Caco-2 (cell line): Measurements from ENCODE around the gene LYPD3. TPM values are rescaled to one million over a fixed set of nuclear protein-coding genes. Genes with fewer than 3 reads are reported as not detected.

Experiments
- BruUV-seq: library from RNA; stranded (reverse); fragments of 400-500 nt; replicated peaks from 2 replicates; lab custom pipeline; 2021; lab: Mats Ljungman, UMichigan
- CTCF ChIA-PET: fragments of 300-600 bp; sonication (Branson Sonifier 250); formaldehyde crosslinking; loops from one replicate; lab custom pipeline; 2022; ENCODE audit warnings: antibody characterized with exemption; lab: Charles Lee
- POLR2A ChIA-PET: fragments of 300-600 bp; sonication (Branson Sonifier 250); formaldehyde crosslinking; loops from one replicate; lab custom pipeline; 2022; ENCODE audit warnings: antibody characterized with exemption; lab: Charles Lee
- DNase-seq, 2 experiments: peaks; one replicate each; pipeline versions ENCODE4 v3.0.0 to v3.0.0-alpha.2; 2020 to 2022
- H3K27me3 ChIP-seq: replicated peaks from 2 replicates; pipeline ENCODE4 v1.6.0; 2011; ENCODE audit warnings: low read length; ENCODE audit not compliant: control insufficient read depth, insufficient read depth
- H3K36me3 ChIP-seq: 2 replicates; pipeline ENCODE4 v1.5.1; 2011; ENCODE audit warnings: low read length; ENCODE audit not compliant: control insufficient read depth, insufficient read depth
- H3K4me1 ChIP-seq: fragments of 250-450 bp; sonication (Bioruptor Pico); 2 replicates; pipeline ENCODE4 v1.5.1; 2020; ENCODE audit warnings: mild to moderate bottlenecking
- H3K4me3 ChIP-seq: 2 replicates; pipeline ENCODE4 v1.5.1; 2011; ENCODE audit warnings: low read depth, mild to moderate bottlenecking, control low read depth, low read length
- H3K9me3 ChIP-seq: fragments of 250-450 bp; sonication (Bioruptor Pico); 2 replicates; pipeline ENCODE4 v1.5.1; 2020; ENCODE audit warnings: mild to moderate bottlenecking, moderate library complexity
- H3K27ac Mint-ChIP-seq: one replicate; pipeline ENCODE4 v1.8.0; 2022; ENCODE audit warnings: mixed read lengths; ENCODE audit not compliant: unreplicated experiment
- H3K27me3 Mint-ChIP-seq: one replicate; pipeline ENCODE4 v1.8.0; 2022; ENCODE audit warnings: mixed read lengths; ENCODE audit not compliant: insufficient read depth, unreplicated experiment
- H3K36me3 Mint-ChIP-seq: one replicate; pipeline ENCODE4 v1.8.0; 2022; ENCODE audit warnings: mild to moderate bottlenecking, mixed read lengths; ENCODE audit not compliant: insufficient read depth, unreplicated experiment
- H3K4me1 Mint-ChIP-seq: one replicate; pipeline ENCODE4 v1.8.0; 2022; ENCODE audit warnings: low read depth, mixed read lengths; ENCODE audit not compliant: unreplicated experiment
- H3K4me3 Mint-ChIP-seq: one replicate; pipeline ENCODE4 v1.8.0; 2022; ENCODE audit warnings: mild to moderate bottlenecking, moderate library complexity, mixed read lengths; ENCODE audit not compliant: unreplicated experiment
- H3K9me3 Mint-ChIP-seq: one replicate; pipeline ENCODE4 v1.8.0; 2022; ENCODE audit warnings: mixed read lengths; ENCODE audit not compliant: unreplicated experiment
- intact Hi-C: fragments of 100-400 bp; cut with micrococcal nuclease; formaldehyde crosslinking; loops from one replicate; pipeline ENCODE4 v1.10.0; 2022; ENCODE audit not compliant: unreplicated experiment
- total RNA-seq: library from RNA; stranded (reverse); gene quantifications from 2 replicates; pipeline ENCODE4 v1.2.3, GENCODE V29; 2022
- TF ChIP-seq, protein P1 (sequence below), 2 experiments: fragments of 200-600 bp in 1 of 2; IDR thresholded peaks; 1 replicate in 1 of 2; 2 replicates in 1 of 2; pipeline versions ENCODE4 v1.5.1 to v1.8.0; 2011 to 2022; ENCODE audit warnings: antibody characterized with exemption in 1 of 2, control low read depth in 1 of 2, inconsistent platforms in 1 of 2, low read depth in 1 of 2, low read length in 1 of 2, mild to moderate bottlenecking in 1 of 2, moderate library complexity in 1 of 2; ENCODE audit not compliant: insufficient read depth in 1 of 2, severe bottlenecking in 1 of 2, unreplicated experiment in 1 of 2

The LYPD3 gene
- total RNA-seq, 1 experiment from 2014 or later = 1.3 TPM

DNA sequence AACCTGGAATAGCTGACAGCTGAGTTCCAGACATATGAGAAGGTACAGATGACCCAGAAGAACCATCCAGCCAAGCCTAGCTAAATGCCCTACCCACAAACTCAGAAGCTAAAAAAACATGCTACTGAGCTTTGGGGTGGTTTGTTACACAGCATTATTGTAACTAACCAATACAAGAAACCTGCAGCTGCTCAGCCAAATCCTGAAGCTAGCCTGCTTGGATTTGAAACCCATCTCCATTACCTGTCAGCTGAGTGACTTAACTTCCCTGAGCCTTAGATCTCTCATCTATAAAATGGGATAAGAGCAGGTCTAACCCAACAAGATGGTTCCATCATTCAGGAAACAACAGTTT is 25.7 kb downstream of the LYPD3 start:
- Histone ChIP-seq H3K9me3 (peaks cover 5% of the 10 kb centered on the region; the same call in 1 of the 2 replicates), H3K4me1 (no peaks in the 10 kb centered on the region), H3K36me3 (no peaks in the 10 kb centered on the region), H3K4me3 (no peak overlapping the region), H3K27me3 (no peaks in the 10 kb centered on the region)
- Mint-ChIP-seq H3K9me3 (no peaks in the 10 kb centered on the region), H3K27ac (no peak overlapping the region), H3K4me3 (no peak overlapping the region), H3K27me3 (peaks cover 3% of the 10 kb centered on the region), H3K36me3 (no peaks in the 10 kb centered on the region), H3K4me1 (no peaks in the 10 kb centered on the region)
- intact Hi-C loops = loop anchor here (10.0 kb wide), 1 partner anchor 215 kb away; no protein-coding TSS in a partner anchor
- ChIA-PET CTCF (no interaction called here), POLR2A (no interaction called here)
- TF ChIP-seq, protein P1, sequence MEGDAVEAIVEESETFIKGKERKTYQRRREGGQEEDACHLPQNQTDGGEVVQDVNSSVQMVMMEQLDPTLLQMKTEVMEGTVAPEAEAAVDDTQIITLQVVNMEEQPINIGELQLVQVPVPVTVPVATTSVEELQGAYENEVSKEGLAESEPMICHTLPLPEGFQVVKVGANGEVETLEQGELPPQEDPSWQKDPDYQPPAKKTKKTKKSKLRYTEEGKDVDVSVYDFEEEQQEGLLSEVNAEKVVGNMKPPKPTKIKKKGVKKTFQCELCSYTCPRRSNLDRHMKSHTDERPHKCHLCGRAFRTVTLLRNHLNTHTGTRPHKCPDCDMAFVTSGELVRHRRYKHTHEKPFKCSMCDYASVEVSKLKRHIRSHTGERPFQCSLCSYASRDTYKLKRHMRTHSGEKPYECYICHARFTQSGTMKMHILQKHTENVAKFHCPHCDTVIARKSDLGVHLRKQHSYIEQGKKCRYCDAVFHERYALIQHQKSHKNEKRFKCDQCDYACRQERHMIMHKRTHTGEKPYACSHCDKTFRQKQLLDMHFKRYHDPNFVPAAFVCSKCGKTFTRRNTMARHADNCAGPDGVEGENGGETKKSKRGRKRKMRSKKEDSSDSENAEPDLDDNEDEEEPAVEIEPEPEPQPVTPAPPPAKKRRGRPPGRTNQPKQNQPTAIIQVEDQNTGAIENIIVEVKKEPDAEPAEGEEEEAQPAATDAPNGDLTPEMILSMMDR (IDR thresholded peaks at IDR 0.05; ENCODE audit: insufficient read depth in 1 of 2, low read depth in 1 of 2, low read length in 1 of 2, severe bottlenecking in 1 of 2, unreplicated experiment in 1 of 2) = no peak
- no peak for DNase-seq
- BruUV-seq = no TSS peak

DNA sequence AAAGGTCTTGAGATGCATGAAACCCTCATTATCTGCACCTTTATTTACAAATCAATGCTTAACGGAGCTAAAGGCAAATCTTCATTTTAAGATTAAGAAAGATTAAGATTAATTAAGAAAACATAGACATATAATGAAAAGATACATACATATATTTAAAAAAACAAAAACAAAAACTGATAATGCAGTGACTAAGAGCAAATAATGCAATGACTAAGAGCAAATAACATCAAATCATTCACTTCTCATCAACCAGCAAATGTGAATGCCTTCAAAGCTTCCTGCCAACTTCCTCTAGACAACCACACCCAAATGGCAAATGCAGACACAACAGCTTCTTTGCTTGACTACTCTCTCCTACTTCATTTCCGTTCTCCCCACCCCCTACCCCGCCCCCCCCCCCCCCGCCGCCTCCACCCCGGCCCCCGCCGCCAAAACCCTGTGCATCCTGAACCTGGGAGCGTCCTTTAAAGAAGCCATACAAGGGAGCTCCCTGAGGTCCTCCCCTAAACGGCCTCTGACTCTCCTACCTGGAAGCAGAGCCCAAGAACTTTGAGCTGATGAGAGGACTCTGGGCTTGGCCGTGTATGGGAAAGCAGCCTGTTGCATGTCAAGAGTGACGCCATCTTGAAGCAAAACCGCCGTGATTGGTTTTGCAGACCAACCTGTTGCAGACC is 26.2 kb downstream of the LYPD3 start:
- H3K27me3 Mint-ChIP-seq = peaks cover 3% of the 10 kb centered on the region
- no TSS peak for BruUV-seq
- ChIA-PET POLR2A (no interaction called here), CTCF (interaction anchor here (0.9 kb wide), 1 partner anchor 14 kb away, joined by 3 read pairs; no protein-coding TSS in a partner anchor)
- no peaks in the 10 kb centered on the region for H3K9me3 Mint-ChIP-seq
- no peak overlapping the region for H3K4me3 Mint-ChIP-seq
- Histone ChIP-seq H3K27me3 (no peaks in the 10 kb centered on the region), H3K4me1 (no peaks in the 10 kb centered on the region), H3K4me3 (no peak overlapping the region), H3K9me3 (peaks cover 5% of the 10 kb centered on the region; the same call in 1 of the 2 replicates), H3K36me3 (no peaks in the 10 kb centered on the region)
- no peak for DNase-seq
- no peak overlapping the region for H3K27ac Mint-ChIP-seq
- intact Hi-C loops = no loop called here
- H3K4me1 Mint-ChIP-seq = no peaks in the 10 kb centered on the region
- H3K36me3 Mint-ChIP-seq = no peaks in the 10 kb centered on the region
- TF ChIP-seq, protein P1 (IDR thresholded peaks at IDR 0.05; ENCODE audit: insufficient read depth in 1 of 2, low read depth in 1 of 2, low read length in 1 of 2, severe bottlenecking in 1 of 2, unreplicated experiment in 1 of 2) = no peak

DNA sequence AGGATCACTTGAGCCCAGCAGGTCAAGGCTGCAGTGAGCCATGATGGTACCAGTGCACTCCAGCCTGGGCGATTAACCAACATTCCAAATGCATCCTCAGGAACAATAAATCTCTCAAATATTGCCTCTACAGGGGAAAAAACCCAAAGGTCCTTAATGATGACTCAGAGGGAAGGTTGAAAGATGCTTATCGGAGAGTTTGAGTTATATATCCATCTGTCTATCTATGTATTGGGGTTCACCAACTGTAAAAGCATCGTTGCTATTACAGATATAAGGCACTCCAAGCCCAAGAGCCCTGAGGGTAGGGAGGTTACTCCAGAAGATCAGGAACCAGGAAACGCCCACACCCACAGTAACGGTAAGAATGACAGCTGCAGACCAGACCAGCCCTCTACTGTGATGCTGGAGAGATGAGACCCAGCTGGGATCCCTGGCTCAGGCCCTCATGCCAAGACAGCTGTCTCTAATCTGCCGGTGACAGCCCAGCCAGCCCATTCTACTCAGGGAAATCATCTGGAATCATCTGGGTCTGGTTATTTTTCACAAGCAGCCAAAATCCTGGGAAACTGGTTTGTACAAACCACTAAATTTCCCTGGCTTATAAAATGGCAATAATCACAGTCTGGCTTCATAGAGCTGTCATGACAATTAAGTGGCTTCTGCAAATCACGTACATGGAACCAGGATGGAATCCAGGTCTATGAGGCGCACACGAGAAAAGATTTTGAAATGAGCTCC is 26.9 kb downstream of the LYPD3 start:
- CTCF ChIA-PET = interaction anchor here (0.9 kb wide), 1 partner anchor 13 kb away, joined by 3 read pairs; no protein-coding TSS in a partner anchor
- Mint-ChIP-seq H3K9me3 (no peaks in the 10 kb centered on the region), H3K4me3 (no peak overlapping the region), H3K36me3 (no peaks in the 10 kb centered on the region), H3K27me3 (peaks cover 3% of the 10 kb centered on the region), H3K4me1 (no peaks in the 10 kb centered on the region), H3K27ac (no peak overlapping the region)
- Histone ChIP-seq H3K27me3 (no peaks in the 10 kb centered on the region), H3K4me1 (no peaks in the 10 kb centered on the region), H3K4me3 (no peak overlapping the region), H3K36me3 (no peaks in the 10 kb centered on the region), H3K9me3 (peaks cover 5% of the 10 kb centered on the region; the same call in 1 of the 2 replicates)
- no peak for DNase-seq
- no TSS peak for BruUV-seq
- TF ChIP-seq, protein P1 (IDR thresholded peaks at IDR 0.05; ENCODE audit: insufficient read depth in 1 of 2, low read depth in 1 of 2, low read length in 1 of 2, severe bottlenecking in 1 of 2, unreplicated experiment in 1 of 2) = no peak
- POLR2A ChIA-PET = no interaction called here
- intact Hi-C loops = no loop called here
